Right lobe of liver (tissue), 6 donors: ENCODE data around the gene THPO. TPM values are rescaled to one million over a fixed set of nuclear protein-coding genes. Genes with fewer than 3 reads are reported as not detected.

ENCODE experiments used
- ATAC-seq, 4 donors: fragments of 200-7000 bp; cut with Tn5 transposase; one replicate each; pipeline ENCODE4 v1.9.1; 2020; ENCODE audit warnings: mild to moderate bottlenecking in 4 of 4, moderate library complexity in 4 of 4
- DNase-seq, 3 donors: peaks; one replicate each; pipeline ENCODE4 v3.0.0-alpha.2; 2020
- H3K27ac ChIP-seq, 3 donors: fragments of 200-600 bp; one replicate each; pipeline ENCODE4 v1.8.0; 2022
- H3K27me3 ChIP-seq, 2 donors: fragments of 200-600 bp; one replicate each; pipeline ENCODE4 v1.8.0; 2022
- H3K36me3 ChIP-seq, 4 donors: fragments of 200-600 bp; sonication (generic) in 1 of 4; one replicate each; pipeline versions ENCODE4 v1.5.1 to v1.8.0; 2017 to 2022; ENCODE audit warnings: control low read depth in 1 of 4
- H3K4me1 ChIP-seq, 4 donors: fragments of 200-600 bp; sonication (generic) in 1 of 4; one replicate each; pipeline versions ENCODE4 v1.5.1 to v1.8.0; 2017 to 2022; ENCODE audit warnings: control low read depth in 1 of 4
- H3K4me3 ChIP-seq, 3 donors: fragments of 200-600 bp; one replicate each; pipeline ENCODE4 v1.8.0; 2022
- H3K9me3 ChIP-seq, 4 donors: fragments of 200-600 bp; sonication (generic) in 1 of 4; one replicate each; pipeline versions ENCODE4 v1.5.1 to v1.8.0; 2017 to 2022; ENCODE audit warnings: control low read depth in 1 of 4
- POLR2A ChIP-seq: fragments of 450-650 bp; IDR thresholded peaks from one replicate; pipeline ENCODE4 v1.6.1; 2017; ENCODE audit warnings: antibody characterized with exemption, mild to moderate bottlenecking
- WGBS: methylation state at CpG from one replicate; pipeline ENCODE4 v1.1.6; 2018; ENCODE audit warnings: low coverage, low lambda C conversion rate; ENCODE audit not compliant: insufficient coverage; ENCODE audit errors: missing lambda C conversion rate; 5-methylcytosine and 5-hydroxymethylcytosine counted together
- intact Hi-C, 2 donors: fragments of 100-400 bp; cut with DNase I; formaldehyde crosslinking; loops; one replicate each; pipeline versions ENCODE4 v1.11.2 to v1.14.1; 2022
- total RNA-seq, 6 experiments: library from RNA; depleted of rRNA in 2 of 6; stranded (reverse); fragments of >200 nt in 2 of 6; fragmentation: NEBNext Ultra II Directional in 3 of 6; extraction: Animal tissue kit (Norgen Biotek cat#: 25700) in 3 of 6; gene quantifications; one replicate each; pipeline versions ENCODE4 v1.1.0 to v1.2.4, GENCODE V29; 2016 to 2023
- TF ChIP-seq, protein P1 (sequence below), 4 donors: fragments of 200-600 bp in 3 of 4; fragments of 450-650 bp in 1 of 4; IDR thresholded peaks; one replicate each; pipeline versions ENCODE4 v1.5.1 to v1.8.0; 2016 to 2022; ENCODE audit warnings: antibody characterized with exemption in 4 of 4, mild to moderate bottlenecking in 2 of 4
- donor health status: DM: no; HTN: yes; CAD: no.
- donor health status: DM: no; HTN: no; CAD: no.
- donor health status: DM: no; HTN: no; CAD: no.
- donor health status: DM: no; HTN: yes; CAD: no.
- donor health status: DM: no; HTN: yes; CAD: no.

Gene THPO
- total RNA-seq, 6 experiments from 2014 or later: 8.2 to 12.1 (median 10.5) TPM

DNA sequence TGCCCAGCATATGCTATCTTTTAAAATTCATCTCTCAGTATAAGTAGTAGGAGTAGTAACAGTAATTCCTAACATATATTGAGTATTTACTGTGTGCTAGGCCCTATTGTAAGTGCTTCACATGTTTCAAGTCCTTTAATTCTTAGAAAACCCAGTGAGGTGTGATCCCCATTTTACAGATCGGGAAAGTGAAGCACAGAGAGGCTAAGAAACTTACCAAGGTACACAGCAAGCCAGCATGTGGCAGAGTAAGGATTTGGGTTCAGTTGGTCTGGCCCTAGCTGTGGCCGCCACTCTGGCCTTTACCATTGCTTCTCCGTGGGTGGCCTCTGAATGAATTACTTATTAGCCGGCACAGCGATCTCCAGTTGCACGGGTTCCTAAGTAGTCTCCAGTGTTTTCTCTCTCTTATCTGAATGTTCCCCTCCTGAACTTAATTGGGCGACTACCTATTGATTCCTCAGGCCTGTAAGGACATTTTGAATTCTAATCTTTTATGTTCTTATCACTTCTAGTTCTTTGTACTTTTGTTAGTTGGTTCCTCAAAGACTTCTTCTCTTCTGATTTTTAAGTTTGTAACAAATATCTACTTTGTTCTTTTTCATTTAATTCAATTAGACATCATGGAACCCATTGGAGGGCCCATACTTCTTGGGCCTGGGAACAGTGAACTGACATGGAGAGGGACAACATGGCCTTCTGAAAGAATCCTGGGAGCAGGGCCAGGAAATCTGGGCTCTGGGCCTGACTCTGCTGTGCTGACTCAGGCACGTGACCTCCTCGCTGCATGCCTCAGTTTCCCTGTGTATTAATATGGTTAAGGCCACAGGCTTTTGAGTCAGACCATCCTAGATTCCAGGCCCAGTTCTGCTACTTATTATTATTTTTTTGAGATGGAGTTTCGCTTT, 28.2 kb downstream of the THPO start:
- TF ChIP-seq, protein P1, sequence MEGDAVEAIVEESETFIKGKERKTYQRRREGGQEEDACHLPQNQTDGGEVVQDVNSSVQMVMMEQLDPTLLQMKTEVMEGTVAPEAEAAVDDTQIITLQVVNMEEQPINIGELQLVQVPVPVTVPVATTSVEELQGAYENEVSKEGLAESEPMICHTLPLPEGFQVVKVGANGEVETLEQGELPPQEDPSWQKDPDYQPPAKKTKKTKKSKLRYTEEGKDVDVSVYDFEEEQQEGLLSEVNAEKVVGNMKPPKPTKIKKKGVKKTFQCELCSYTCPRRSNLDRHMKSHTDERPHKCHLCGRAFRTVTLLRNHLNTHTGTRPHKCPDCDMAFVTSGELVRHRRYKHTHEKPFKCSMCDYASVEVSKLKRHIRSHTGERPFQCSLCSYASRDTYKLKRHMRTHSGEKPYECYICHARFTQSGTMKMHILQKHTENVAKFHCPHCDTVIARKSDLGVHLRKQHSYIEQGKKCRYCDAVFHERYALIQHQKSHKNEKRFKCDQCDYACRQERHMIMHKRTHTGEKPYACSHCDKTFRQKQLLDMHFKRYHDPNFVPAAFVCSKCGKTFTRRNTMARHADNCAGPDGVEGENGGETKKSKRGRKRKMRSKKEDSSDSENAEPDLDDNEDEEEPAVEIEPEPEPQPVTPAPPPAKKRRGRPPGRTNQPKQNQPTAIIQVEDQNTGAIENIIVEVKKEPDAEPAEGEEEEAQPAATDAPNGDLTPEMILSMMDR (IDR thresholded peaks at IDR 0.05): no peak
- no peak for TF ChIP-seq POLR2A
- Histone ChIP-seq H3K4me1 (peaks cover 0 to 17% (median 7%) of the 10 kb centered on the region in 4 donors), H3K9me3 (no peaks in the 10 kb centered on the region), H3K27me3 (no peaks in the 10 kb centered on the region), H3K27ac (no peak overlapping the region), H3K4me3 (no peak overlapping the region), H3K36me3 (no peaks in the 10 kb centered on the region)
- 80% methylated on average over 8 of the region's 10 CpGs for WGBS
- DNase-seq: no peak
- intact Hi-C loops: no loop called here
- ATAC-seq: no peak

DNA sequence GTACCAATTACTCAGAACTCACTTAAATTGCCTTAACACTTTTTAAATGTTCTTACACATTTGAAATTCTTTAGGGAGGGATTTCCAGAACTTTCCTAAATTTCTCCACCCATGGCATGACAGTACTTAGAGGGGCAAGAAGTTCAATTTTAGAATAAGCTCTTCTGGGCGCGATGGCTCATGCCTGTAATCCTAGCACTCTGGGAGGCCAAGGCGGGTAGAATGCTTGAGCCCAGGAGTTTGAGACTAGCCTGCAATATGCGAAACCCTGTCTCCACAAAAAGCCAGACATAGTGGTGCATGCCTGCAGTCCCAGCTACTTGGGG, 30.0 kb downstream of the THPO start:
- H3K9me3 ChIP-seq: no peaks in the 10 kb centered on the region
- peaks cover 0 to 17% (median 7%) of the 10 kb centered on the region in 4 donors for H3K4me1 ChIP-seq
- no peak for DNase-seq
- TF ChIP-seq, protein P1 (IDR thresholded peaks at IDR 0.05): no peak
- TF ChIP-seq POLR2A: no peak
- no peaks in the 10 kb centered on the region for H3K36me3 ChIP-seq
- no peaks in the 10 kb centered on the region for H3K27me3 ChIP-seq
- H3K27ac ChIP-seq: no peak overlapping the region
- 93% methylated on average over 2 of the region's 4 CpGs for WGBS
- no peak overlapping the region for H3K4me3 ChIP-seq
- ATAC-seq: no peak
- intact Hi-C loops: no loop called here

DNA sequence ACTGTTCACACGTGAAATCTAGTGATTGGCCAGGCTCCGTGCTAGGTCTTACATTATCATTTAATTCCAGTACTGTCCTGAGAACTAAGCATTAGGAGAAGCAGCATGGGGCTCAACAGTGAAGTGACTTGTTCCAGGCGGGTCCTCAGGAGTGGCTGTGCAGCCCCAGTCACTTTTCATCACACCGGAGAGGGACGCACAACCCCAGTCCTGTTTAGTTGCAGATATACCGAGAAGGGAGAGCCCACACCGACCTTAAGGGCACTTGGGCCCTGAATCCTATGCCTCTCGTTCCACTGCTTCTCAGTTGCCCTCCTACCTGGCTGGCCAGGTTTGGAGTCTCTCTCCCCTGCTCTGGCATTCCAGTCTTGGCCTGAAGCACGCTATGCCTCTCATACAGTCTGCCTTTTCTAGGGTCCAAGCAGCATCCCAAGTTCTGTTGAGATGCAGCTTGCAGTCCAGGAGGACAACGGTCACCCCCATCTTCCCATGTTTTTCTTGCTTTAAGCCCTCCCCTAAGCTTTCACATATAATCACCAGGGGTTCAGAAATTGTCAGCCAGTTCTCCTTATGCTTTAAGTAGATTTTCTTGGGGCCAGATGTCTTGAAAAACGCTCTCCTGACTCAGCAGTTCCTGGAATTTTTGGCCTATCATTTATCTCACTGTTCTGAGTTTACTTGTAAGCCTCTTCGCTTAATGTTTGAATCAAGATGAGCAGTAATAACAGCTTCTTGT, 30.5 kb downstream of the THPO start:
- 61% methylated on average over 8 of the region's 12 CpGs for WGBS
- DNase-seq: no peak
- no peaks in the 10 kb centered on the region for H3K27me3 ChIP-seq
- H3K4me3 ChIP-seq: no peak overlapping the region
- no peak overlapping the region for H3K27ac ChIP-seq
- ATAC-seq: no peak
- no peaks in the 10 kb centered on the region for H3K9me3 ChIP-seq
- intact Hi-C loops: no loop called here
- TF ChIP-seq, protein P1 (IDR thresholded peaks at IDR 0.05): no peak
- H3K36me3 ChIP-seq: no peaks in the 10 kb centered on the region
- peaks cover 0 to 16% (median 7%) of the 10 kb centered on the region in 4 donors for H3K4me1 ChIP-seq

DNA sequence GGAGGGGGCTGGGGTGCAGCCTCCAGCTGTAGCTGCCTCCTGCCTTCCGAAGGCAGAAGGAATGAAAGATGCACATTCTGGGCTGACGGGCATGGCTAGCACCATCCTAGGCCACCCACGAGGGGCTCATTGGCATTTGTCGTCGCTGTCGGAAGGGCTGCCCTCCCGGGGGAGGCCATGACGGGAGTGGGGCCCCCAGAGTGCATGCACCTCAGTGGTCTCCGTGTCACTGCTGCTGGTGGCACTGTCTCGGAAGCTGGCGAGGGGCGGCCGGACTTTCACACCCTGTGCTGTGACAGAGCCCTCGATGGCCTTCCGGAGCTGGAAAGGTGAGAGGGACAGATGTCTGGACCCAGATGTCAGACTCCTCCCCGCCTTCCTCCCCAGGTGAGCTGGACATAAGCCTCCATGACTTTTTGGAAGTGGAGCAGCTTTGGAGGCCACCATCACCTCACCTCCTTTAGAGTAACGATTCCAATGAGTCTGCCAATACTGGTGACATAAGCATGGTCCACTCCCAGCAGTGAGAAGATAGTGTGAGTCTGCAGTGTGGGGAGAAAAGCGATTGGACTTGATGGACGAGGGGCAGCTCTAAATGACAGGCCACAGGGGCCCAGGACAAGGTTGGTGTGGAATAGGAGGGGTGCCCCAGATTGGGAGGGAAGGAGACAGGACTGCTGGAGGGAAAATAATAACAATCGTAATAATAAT, 31.4 kb downstream of the THPO start:
- 82% methylated on average over 6 of the region's 20 CpGs for WGBS
- Histone ChIP-seq H3K36me3 (no peaks in the 10 kb centered on the region), H3K9me3 (no peaks in the 10 kb centered on the region), H3K27me3 (no peaks in the 10 kb centered on the region), H3K4me1 (peaks cover 0 to 7% (median 2%) of the 10 kb centered on the region in 4 donors), H3K27ac (no peak overlapping the region), H3K4me3 (no peak overlapping the region)
- no peak for DNase-seq
- TF ChIP-seq, protein P1 (IDR thresholded peaks at IDR 0.05): no peak
- TF ChIP-seq POLR2A: no peak
- intact Hi-C loops: no loop called here
- no peak for ATAC-seq
